ENCODE results near the gene VSTM2L.

VSTM2L gene

GRCh38 chr20:37936451-37936850, 33.5 kb downstream of the VSTM2L start:
- no peak for TF ChIP-seq CTCF (IDR thresholded peaks at IDR 0.05; ENCODE audit: low read depth, low read length, missing control alignments)
- no peaks in the 10 kb centered on the region for H3K27me3 ChIP-seq (replicated peaks)
- no peak overlapping the region for H3K4me3 ChIP-seq (ENCODE audit: low read depth, low read length)
- H3K36me3 ChIP-seq (replicated peaks), result no peaks in the 10 kb centered on the region
- in situ Hi-C loops (cut with HindIII; ENCODE audit: low pct_ligation_motif_present, low sequenced_read_pairs), result no loop called here
- H3K27ac ChIP-seq, result no peak overlapping the region
- no peak for DNase-seq

- in situ Hi-C loops (cut with HindIII; ENCODE audit: low pct_ligation_motif_present, low sequenced_read_pairs), result no loop called here
- TF ChIP-seq CTCF (IDR thresholded peaks at IDR 0.05; ENCODE audit: low read depth, low read length, missing control alignments), result no peak
These were observed 34.8 kb downstream of the VSTM2L start for GRCh38 chr20:37937686-37938085.

GRCh38 chr20:37938181-37938750, 35.3 kb downstream of the VSTM2L start:
- Histone ChIP-seq H3K27ac (no peak overlapping the region), H3K4me3 (ENCODE audit: low read depth, low read length) (no peak overlapping the region), H3K27me3 (replicated peaks) (no peaks in the 10 kb centered on the region), H3K36me3 (replicated peaks) (no peaks in the 10 kb centered on the region)
- DNase-seq, result no peak
- in situ Hi-C loops (cut with HindIII; ENCODE audit: low pct_ligation_motif_present, low sequenced_read_pairs), result no loop called here
- TF ChIP-seq CTCF (IDR thresholded peaks at IDR 0.05; ENCODE audit: low read depth, low read length, missing control alignments), result no peak

More at GRCh38 chr20:37937686-37938085, 34.8 kb downstream of the VSTM2L start:
- H3K36me3 ChIP-seq (replicated peaks), result no peaks in the 10 kb centered on the region
- no peaks in the 10 kb centered on the region for H3K27me3 ChIP-seq (replicated peaks)
- no peak overlapping the region for H3K27ac ChIP-seq
- H3K4me3 ChIP-seq (ENCODE audit: low read depth, low read length), result no peak overlapping the region
- DNase-seq, result no peak

GRCh38 chr20:37938954-37939353, 36.0 kb downstream of the VSTM2L start:
- DNase-seq, result no peak
- in situ Hi-C loops (cut with HindIII; ENCODE audit: low pct_ligation_motif_present, low sequenced_read_pairs), result no loop called here
- Histone ChIP-seq H3K36me3 (replicated peaks) (no peaks in the 10 kb centered on the region), H3K4me3 (ENCODE audit: low read depth, low read length) (no peak overlapping the region), H3K27ac (no peak overlapping the region), H3K27me3 (replicated peaks) (no peaks in the 10 kb centered on the region)
- TF ChIP-seq CTCF (IDR thresholded peaks at IDR 0.05; ENCODE audit: low read depth, low read length, missing control alignments), result no peak

- no peak overlapping the region for H3K27ac ChIP-seq
- DNase-seq, result no peak
- in situ Hi-C loops (cut with HindIII; ENCODE audit: low pct_ligation_motif_present, low sequenced_read_pairs), result no loop called here
These were observed 37.0 kb downstream of the VSTM2L start for GRCh38 chr20:37939701-37940560.

More at GRCh38 chr20:37939701-37940560, 37.0 kb downstream of the VSTM2L start:
- H3K4me3 ChIP-seq (ENCODE audit: low read depth, low read length), result no peak overlapping the region
- TF ChIP-seq CTCF (IDR thresholded peaks at IDR 0.05; ENCODE audit: low read depth, low read length, missing control alignments), result no peak
- no peaks in the 10 kb centered on the region for H3K36me3 ChIP-seq (replicated peaks)
- H3K27me3 ChIP-seq (replicated peaks), result no peaks in the 10 kb centered on the region
